Breast epithelium (tissue), 4 donors: ENCODE measurements around the gene MPP2. TPM values are rescaled to one million over a fixed set of nuclear protein-coding genes. Genes with fewer than 3 reads are reported as not detected.
"Not testable (repeated sequence)": the region's sequence is repeated elsewhere in the genome, so short reads cannot be mapped to it uniquely, and the experiment has no call there.

Experiments
- DNase-seq, 2 donors: peaks; one replicate each; pipeline ENCODE4 v3.0.0-alpha.2; 2019; ENCODE audit warnings: low spot score in 2 of 2
- H3K27ac ChIP-seq, 2 donors: fragments of 200-600 bp; sonication (generic) in 1 of 2; one replicate each; pipeline ENCODE4 v1.5.1; 2016 to 2019; ENCODE audit warnings: mild to moderate bottlenecking in 1 of 2
- H3K27me3 ChIP-seq, 2 donors: fragments of 200-600 bp; sonication (generic) in 1 of 2; one replicate each; pipeline versions ENCODE4 v1.5.1 to v1.6.0; 2017 to 2019; ENCODE audit warnings: control low read depth in 1 of 2, mild to moderate bottlenecking in 1 of 2
- H3K36me3 ChIP-seq: fragments of 200-600 bp; one replicate; pipeline ENCODE4 v1.5.1; 2019
- H3K4me1 ChIP-seq, 2 donors: fragments of 200-600 bp; sonication (generic); one replicate each; pipeline ENCODE4 v1.5.1; 2016 to 2019; ENCODE audit warnings: control low read depth in 1 of 2
- H3K4me3 ChIP-seq, 3 donors: fragments of 200-600 bp; sonication (generic); 1 replicate in 2 of 3; 2 replicates in 1 of 3; pipeline ENCODE4 v1.5.1; 2016 to 2019; ENCODE audit warnings: mild to moderate bottlenecking in 3 of 3, moderate library complexity in 2 of 3
- H3K9me3 ChIP-seq, 2 donors: fragments of 200-600 bp; sonication (generic) in 1 of 2; one replicate each; pipeline ENCODE4 v1.5.1; 2016 to 2019; ENCODE audit warnings: control low read depth in 1 of 2
- POLR2A ChIP-seq: fragments of 450-650 bp; IDR thresholded peaks from one replicate; pipeline ENCODE4 v1.6.1; 2016; ENCODE audit warnings: antibody characterized with exemption, mild to moderate bottlenecking, moderate library complexity
- POLR2AphosphoS5 ChIP-seq, 3 donors: sonication (generic); formaldehyde crosslinking; IDR thresholded peaks; one replicate each; pipeline ENCODE4 v1.6.1; 2017; ENCODE audit warnings: antibody characterized with exemption in 3 of 3
- intact Hi-C: fragments of 100-400 bp; cut with DNase I; formaldehyde crosslinking; loops from one replicate; pipeline ENCODE4 v1.15.1; 2023; ENCODE audit warnings: low total_unique reads
- total RNA-seq, 3 donors: library from RNA; depleted of rRNA; stranded (reverse); fragments of >200 nt; gene quantifications; one replicate each; pipeline ENCODE4 v1.1.0, GENCODE V29; 2016
- TF ChIP-seq, protein P1 (sequence below), 3 donors: fragments of 450-650 bp; IDR thresholded peaks; one replicate each; pipeline ENCODE4 v1.5.1; 2016 to 2017; ENCODE audit warnings: antibody characterized with exemption in 3 of 3, mild to moderate bottlenecking in 3 of 3, moderate library complexity in 3 of 3

The MPP2 gene
- total RNA-seq, 3 donors from 2014 or later, result 2.6 to 7.9 (median 3.9) TPM

GRCh38 chr17:43932357-43932756, 25.0 kb upstream of the MPP2 start:
- H3K9me3 ChIP-seq, result no peaks in the 10 kb centered on the region
- no peak overlapping the region for H3K27ac ChIP-seq
- H3K27me3 ChIP-seq, result peaks cover 0 to 2% of the 10 kb centered on the region in 2 donors
- DNase-seq, result no peak
- TF ChIP-seq POLR2AphosphoS5 (IDR thresholded peaks at IDR 0.05) (no peak), POLR2A (no peak)
- TF ChIP-seq, protein P1, sequence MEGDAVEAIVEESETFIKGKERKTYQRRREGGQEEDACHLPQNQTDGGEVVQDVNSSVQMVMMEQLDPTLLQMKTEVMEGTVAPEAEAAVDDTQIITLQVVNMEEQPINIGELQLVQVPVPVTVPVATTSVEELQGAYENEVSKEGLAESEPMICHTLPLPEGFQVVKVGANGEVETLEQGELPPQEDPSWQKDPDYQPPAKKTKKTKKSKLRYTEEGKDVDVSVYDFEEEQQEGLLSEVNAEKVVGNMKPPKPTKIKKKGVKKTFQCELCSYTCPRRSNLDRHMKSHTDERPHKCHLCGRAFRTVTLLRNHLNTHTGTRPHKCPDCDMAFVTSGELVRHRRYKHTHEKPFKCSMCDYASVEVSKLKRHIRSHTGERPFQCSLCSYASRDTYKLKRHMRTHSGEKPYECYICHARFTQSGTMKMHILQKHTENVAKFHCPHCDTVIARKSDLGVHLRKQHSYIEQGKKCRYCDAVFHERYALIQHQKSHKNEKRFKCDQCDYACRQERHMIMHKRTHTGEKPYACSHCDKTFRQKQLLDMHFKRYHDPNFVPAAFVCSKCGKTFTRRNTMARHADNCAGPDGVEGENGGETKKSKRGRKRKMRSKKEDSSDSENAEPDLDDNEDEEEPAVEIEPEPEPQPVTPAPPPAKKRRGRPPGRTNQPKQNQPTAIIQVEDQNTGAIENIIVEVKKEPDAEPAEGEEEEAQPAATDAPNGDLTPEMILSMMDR (IDR thresholded peaks at IDR 0.05), result no peak
- H3K4me3 ChIP-seq, result no peak overlapping the region
- H3K36me3 ChIP-seq, result no peaks in the 10 kb centered on the region
- no peaks in the 10 kb centered on the region for H3K4me1 ChIP-seq
- intact Hi-C loops, result no loop called here

GRCh38 chr17:43931062-43931571, 23.8 kb upstream of the MPP2 start:
- Histone ChIP-seq H3K27ac (no peak overlapping the region), H3K36me3 (no peaks in the 10 kb centered on the region), H3K4me1 (no peaks in the 10 kb centered on the region), H3K4me3 (no peak overlapping the region), H3K27me3 (no peaks in the 10 kb centered on the region), H3K9me3 (no peaks in the 10 kb centered on the region)
- DNase-seq, result no peak
- intact Hi-C loops, result no loop called here
- TF ChIP-seq POLR2AphosphoS5 (IDR thresholded peaks at IDR 0.05), result no peak
- TF ChIP-seq, protein P1 (IDR thresholded peaks at IDR 0.05), result no peak
- TF ChIP-seq POLR2A, result no peak

- H3K36me3 ChIP-seq, result no peaks in the 10 kb centered on the region
- H3K9me3 ChIP-seq, result no peaks in the 10 kb centered on the region
- no peaks in the 10 kb centered on the region for H3K27me3 ChIP-seq
- DNase-seq, result no peak
- H3K27ac ChIP-seq, result no peak overlapping the region
- H3K4me3 ChIP-seq, result no peak overlapping the region
- H3K4me1 ChIP-seq, result no peaks in the 10 kb centered on the region
- TF ChIP-seq, protein P1 (IDR thresholded peaks at IDR 0.05), result no peak
- TF ChIP-seq POLR2A (no peak), POLR2AphosphoS5 (IDR thresholded peaks at IDR 0.05) (no peak)
- intact Hi-C loops, result no loop called here
Measured at GRCh38 chr17:43928609-43929008, 21.3 kb upstream of the MPP2 start.

DNA sequence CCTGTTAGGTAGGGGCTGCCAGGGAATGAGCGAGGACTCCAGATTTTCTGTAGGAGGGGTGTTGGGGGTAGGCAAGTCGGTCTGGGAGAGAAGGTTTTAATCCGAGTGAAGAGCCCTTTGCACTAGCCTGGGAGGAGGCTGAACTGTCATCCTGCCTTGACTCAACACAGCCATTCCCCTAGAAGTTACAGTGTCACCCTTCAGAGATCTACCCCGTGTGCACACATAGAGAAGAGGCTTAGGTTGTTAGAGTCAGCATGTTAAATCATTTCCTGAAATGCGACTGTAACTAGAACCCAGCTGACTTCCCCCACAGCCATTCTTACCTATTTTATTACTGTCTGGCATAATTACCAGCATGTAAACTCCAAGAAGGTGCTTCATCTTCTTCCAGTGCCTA, 20.6 kb upstream of the MPP2 start:
- H3K27ac ChIP-seq, H3K4me1 ChIP-seq, DNase-seq, intact Hi-C loops, H3K9me3 ChIP-seq, H3K36me3 ChIP-seq, H3K27me3 ChIP-seq: not testable (repeated sequence)
- H3K4me3 ChIP-seq, result peak overlapping the region; percentile 27 to 62 (median 52)

DNA sequence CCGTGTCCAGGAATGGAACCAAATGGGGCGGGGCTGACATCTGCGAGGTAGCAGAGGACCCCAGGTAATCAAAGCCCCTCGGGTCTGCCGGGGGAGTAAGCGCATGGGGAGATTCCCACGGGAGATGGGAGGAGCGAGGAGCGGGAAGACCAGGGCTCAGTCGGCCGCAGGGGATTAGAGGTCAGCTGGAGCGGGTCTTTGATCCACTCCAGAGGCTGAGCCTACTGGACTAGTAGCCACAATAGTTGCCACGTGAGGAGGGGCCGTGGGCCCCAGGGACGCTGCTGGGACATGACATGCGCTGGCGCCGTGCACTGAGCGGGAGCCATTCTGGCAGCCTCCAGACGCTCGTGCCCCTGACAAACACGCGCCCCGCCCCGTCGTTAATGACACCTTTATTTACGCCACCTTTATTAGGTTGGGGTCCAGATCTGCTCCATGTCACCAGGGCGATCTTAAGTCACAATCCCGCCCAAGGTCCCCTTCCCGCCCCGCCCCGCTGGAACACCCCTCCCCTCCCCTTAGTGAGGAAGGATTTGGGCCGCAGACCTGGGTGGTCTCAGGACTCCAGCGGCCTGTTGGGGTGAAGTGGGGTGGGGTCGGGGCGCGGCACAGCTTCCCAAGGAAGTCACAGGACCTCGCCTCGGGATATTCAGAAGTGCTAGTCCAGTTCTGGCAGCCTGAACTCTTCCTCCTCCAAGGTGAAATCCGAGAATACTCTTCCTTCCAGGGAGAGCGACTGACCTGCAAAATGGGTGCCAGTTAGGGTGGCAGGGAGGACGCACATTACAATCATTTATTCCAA, 19.9 kb upstream of the MPP2 start:
- TF ChIP-seq POLR2A (no peak), POLR2AphosphoS5 (IDR thresholded peaks at IDR 0.05) (no peak)
- TF ChIP-seq, protein P1 (IDR thresholded peaks at IDR 0.05), result no peak
- no peak for DNase-seq
- Histone ChIP-seq H3K36me3 (no peaks in the 10 kb centered on the region), H3K27ac (no peak overlapping the region), H3K27me3 (no peaks in the 10 kb centered on the region), H3K9me3 (no peaks in the 10 kb centered on the region), H3K4me3 (peak overlapping the region; percentile 27 to 62 (median 52)), H3K4me1 (no peaks in the 10 kb centered on the region)
- intact Hi-C loops, result no loop called here
